Coronary artery (tissue), 2 donors: Measurements from ENCODE around the gene SERPINE2.

Source experiments
- DNase-seq: peaks from one replicate; pipeline ENCODE4 v3.0.0-alpha.2; 2017; ENCODE audit warnings: low spot score
- H3K27ac ChIP-seq, 2 donors: fragments of 200-600 bp; sonication (generic); one replicate each; pipeline ENCODE4 v1.5.1; 2016 to 2019
- H3K4me3 ChIP-seq: fragments of 200-600 bp; sonication (generic); 2 replicates; pipeline ENCODE4 v1.5.1; 2016; ENCODE audit warnings: mild to moderate bottlenecking, moderate library complexity
- TF ChIP-seq, protein P1 (sequence below): fragments of 200-600 bp; sonication (generic); IDR thresholded peaks from one replicate; pipeline ENCODE4 v1.5.1; 2019; ENCODE audit warnings: antibody characterized with exemption

SERPINE2 gene

DNA sequence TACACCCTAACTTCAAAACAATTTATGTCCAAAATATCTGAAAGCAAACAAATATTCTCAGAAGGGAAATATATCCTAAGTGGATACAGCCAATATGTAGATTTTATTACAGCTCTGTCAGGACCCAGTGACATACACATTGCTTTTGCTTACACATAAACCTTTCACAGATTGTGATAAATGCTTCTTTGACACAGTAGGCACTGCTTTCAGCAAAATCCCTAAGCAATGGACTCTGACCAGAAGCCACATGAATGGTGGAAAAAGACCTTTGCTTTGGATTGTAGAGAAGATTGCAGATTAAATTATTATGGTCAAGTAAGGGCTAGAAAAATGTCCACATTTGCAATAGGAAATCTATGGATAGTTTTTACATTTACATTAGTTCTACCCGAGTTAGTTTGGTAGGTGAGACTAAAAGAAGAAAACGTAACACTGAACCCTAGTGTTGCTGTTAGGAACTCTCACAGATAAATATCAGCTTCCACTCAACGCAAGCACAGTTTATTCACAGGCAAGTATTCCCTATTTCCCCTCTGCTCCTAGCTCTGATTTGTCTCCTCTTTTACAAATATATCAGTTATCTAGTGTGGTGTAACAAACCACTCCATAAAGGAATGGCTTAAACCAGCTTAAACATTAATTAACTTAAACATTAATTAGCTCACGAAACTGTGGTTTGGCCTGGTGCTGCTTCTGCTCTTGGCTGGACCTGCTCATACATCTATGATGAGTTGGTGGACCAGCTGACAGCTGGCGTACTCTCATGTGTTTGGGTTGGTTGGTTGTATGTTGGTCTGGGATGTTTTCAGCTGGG is 23.6 kb upstream of the SERPINE2 start:
- Histone ChIP-seq H3K27ac (no peak overlapping the region), H3K4me3 (no peak overlapping the region)
- TF ChIP-seq, protein P1, sequence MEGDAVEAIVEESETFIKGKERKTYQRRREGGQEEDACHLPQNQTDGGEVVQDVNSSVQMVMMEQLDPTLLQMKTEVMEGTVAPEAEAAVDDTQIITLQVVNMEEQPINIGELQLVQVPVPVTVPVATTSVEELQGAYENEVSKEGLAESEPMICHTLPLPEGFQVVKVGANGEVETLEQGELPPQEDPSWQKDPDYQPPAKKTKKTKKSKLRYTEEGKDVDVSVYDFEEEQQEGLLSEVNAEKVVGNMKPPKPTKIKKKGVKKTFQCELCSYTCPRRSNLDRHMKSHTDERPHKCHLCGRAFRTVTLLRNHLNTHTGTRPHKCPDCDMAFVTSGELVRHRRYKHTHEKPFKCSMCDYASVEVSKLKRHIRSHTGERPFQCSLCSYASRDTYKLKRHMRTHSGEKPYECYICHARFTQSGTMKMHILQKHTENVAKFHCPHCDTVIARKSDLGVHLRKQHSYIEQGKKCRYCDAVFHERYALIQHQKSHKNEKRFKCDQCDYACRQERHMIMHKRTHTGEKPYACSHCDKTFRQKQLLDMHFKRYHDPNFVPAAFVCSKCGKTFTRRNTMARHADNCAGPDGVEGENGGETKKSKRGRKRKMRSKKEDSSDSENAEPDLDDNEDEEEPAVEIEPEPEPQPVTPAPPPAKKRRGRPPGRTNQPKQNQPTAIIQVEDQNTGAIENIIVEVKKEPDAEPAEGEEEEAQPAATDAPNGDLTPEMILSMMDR, result no peak
- no peak for DNase-seq

DNA sequence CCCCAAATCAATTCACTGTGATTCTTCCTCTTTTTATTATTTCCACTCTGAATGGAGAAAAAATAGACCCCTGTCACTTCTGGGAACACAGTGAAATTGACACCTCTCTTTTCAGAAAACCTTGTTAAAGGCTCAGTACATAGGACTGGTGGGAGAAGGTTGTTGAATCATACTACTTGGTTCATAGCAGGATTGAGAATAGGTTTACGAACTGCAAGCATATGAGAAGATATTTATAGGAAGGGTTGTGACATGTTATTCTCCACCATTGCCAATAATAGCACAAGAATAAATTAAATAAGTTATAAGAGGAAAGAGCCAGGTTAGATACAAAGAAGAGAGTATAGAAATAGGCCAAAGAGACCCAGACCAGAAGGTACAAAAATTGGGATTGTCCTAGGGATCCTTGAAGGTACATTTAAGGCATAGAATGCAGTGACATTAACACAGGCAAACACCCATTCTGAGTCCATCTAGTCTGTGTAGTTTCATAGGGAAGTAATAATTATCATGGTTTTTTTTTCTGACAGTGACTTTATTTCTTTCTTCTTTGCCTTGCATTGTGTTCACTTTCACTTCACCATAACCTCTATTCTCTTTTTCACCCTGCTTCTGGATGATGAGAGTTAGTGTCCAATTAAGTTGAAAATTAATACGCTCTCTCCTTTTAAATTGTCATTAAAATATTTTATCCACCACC is 21.8 kb upstream of the SERPINE2 start:
- TF ChIP-seq, protein P1, result no peak
- H3K4me3 ChIP-seq, result no peak overlapping the region
- DNase-seq, result no peak
- H3K27ac ChIP-seq, result no peak overlapping the region

DNA sequence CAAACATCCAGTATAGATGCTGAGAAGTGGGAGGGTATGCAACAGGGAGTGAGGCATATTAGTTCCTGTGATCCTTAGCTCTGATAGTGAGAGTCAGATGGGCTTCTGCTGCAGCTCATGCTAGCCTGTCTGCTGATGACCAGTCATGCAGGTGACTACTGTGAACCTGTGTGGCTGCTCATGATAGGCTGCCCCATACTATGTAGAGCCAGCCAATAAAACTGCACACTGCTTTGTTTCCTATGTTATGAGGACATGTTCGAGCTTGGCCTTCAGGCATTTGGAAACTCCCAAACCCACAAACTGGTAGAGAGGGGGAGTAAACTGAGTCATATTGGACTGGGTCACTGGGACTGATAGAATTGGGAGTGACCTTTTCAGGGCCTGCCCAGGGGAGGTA is 20.1 kb upstream of the SERPINE2 start:
- no peak for DNase-seq
- no peak overlapping the region for H3K4me3 ChIP-seq
- TF ChIP-seq, protein P1, result no peak

DNA sequence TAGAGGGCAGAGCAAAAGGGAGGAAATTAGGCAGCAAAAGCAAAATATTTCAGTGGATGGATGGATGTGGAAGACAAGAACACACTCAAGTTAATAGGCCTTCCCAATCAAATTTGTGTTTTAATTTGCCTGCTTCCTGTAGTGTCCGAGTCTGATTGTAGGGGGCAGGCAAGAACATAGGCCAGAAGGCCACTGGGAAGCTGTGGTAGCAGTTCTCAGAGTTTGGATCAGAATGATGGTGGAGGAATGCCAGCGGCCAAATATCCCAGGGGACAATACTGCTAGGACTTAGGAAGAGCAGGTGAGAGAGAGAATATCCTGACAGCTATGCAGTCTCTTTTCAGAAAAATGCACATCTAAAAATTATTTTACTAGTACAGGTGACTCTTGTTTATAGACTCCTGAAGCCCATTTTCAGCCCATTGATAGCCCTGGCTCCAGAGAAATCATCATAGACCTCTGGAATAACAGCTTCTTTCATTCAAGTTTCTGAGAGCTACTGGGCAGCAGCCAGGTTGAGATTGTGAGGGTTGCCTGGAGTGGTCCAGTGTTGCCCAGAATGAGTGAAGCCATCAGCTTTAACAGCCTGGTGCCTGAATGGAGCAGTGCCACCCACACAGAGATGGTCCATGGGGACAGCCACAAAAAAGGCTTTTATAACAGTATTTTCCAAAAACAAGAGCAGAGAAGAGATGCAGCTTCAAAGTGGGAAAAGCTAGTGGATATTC is 19.1 kb upstream of the SERPINE2 start:
- H3K4me3 ChIP-seq, result no peak overlapping the region
- TF ChIP-seq, protein P1, result no peak
- DNase-seq, result no peak
- H3K27ac ChIP-seq, result no peak overlapping the region

More for the DNA sequence above, 20.1 kb upstream of the SERPINE2 start:
- no peak overlapping the region for H3K27ac ChIP-seq

DNA sequence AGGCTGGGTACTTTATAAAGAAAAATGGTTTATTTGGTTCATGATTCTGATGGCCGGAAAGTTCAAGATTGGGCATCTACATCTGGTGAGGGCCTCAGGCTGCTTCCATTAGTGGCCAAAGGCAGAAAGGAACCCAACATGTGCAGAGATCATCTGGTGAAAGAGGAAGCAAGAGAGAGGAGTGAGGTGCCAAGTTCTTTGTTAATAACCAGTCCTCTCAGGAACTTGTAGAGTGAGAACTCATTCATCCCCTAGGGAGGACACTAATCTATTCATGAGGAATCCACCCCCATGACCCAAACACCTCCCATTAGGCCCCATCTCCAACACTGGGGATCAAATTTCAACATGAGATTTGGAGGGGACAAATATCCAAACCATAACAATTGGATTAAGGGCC is 17.8 kb upstream of the SERPINE2 start:
- no peak for DNase-seq
- H3K27ac ChIP-seq, result no peak overlapping the region
- H3K4me3 ChIP-seq, result no peak overlapping the region
- TF ChIP-seq, protein P1, result no peak

DNA sequence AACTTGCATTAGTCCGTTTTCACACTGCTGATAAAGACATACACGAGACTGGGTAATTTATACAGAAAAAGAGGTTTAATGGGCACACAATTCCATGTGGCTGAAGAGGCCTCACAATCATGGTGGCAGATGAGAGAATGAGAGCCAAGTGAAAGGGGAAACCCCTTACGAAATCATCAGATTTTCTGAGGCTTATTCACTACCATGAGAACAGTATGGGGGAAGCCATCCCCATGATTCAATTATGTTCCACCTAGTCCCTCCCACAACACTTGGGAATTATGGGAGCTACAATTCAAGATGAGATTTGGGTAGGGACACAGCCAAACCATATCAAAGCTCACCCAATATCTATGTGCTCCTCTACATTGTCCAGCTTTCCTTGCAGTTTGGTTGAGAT is 16.0 kb upstream of the SERPINE2 start:
- no peak overlapping the region for H3K4me3 ChIP-seq
- TF ChIP-seq, protein P1, result no peak
- H3K27ac ChIP-seq, result no peak overlapping the region
- DNase-seq, result no peak
